Retina (tissue), 1 donor: ENCODE measurements around the gene ZCRB1.

Experiments
- DNase-seq: peaks from one replicate; pipeline ENCODE4 v3.0.0-alpha.2; 2016

ZCRB1 gene

DNA sequence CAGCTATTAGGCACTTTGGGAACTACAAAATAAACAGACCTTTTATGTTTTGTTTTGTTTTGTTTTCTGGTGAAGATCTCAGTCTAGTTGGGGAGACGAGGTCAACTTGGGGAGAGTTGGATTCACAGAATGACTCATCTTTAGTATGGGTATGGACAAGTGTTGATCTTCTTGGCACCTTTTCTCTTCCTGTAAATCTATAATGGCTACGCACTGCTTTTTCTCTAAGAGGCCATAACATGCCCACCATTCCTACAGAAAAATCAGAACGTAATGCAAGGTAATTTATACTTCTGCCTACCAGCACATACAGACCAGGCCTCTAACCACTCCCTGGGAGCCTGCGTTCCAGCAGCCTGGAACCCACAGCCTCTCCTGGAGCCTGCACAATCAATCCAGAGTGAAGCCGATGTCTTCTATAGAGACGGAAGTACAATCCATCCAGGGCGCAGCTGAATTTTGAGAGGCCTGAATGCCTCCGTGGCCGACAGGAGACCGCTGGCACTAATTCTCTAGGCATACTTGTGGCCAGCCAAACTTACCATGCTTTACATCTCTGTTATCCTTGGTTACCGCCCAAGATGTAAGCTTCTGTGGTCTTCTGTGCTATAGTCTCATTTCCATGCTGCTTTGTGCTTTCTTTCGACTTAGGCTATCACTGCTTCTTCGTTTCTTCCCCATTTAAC lies 790 bp upstream of the ZCRB1 start:
- DNase-seq: peak; percentile 45

DNA sequence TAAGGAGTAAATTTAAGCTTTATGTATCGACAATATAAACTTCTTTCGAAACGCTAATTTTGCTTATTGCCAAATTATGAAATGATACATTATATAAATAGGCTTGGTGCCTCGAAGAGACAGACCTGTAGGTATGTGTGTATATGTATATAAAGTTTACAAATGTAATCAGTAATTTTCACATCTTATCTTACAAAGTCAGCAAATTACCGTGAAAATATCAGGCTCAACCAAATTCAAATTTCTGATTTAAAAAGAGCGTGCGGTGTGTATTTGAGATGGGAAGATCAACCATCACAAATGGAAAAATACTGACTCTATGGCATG lies 605 bp downstream of the ZCRB1 start:
- no peak for DNase-seq

DNA sequence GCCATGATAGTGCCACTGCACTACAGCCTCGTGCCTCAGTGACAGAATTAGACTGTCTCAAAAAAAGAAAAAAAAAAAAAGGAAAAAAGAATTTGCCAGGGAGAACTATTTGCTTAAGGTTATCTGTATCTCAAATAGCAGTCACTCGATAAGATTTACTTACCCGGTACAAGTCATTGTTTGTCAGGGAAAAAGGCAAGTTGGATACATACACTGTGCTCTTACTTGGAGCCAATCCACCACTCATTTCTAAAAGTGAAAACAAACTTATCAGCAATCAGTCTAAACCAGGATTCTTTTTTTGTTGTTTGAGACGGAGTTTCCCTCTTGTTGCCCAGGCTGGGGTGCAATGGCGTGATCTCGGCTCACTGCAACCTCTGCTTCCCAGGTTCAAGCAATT lies 2.0 kb downstream of the ZCRB1 start:
- DNase-seq: no peak

DNA sequence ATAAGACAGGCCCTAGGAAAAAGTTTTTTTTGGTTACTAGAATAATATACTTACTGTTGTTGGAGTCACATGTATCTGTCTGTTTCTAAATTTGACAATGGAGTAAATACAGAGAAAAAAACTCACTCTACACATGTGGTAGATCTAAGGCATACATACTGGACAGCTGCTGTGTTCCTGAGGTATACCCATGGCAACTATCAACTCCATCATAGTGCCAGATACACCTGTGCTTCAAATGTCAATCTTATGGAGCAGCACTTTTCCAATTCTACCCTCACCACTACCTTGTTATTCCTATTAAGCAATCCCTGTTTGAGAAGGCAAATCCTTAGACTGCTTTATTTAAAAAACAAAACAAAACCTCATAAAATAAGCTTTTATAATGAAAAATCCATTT lies 3.3 kb downstream of the ZCRB1 start:
- no peak for DNase-seq

DNA sequence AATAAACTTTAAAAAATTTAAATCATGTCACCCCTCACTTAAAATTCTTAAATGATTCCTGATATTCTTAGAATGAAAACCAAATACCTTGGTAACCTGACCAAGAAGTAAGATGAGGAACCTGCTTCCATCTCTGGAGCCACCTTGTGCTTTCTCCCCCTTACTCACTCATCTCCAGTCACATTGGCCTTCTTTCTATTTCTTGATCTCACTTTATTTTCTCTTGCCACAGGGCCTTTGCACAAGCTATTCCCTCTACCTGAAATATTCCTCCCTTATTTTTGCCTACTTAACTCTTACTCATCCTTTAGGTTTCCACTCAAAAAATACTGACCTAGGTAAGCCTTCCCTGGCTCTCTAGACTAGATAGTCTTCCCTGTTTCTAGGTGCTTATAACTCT lies 5.1 kb downstream of the ZCRB1 start:
- no peak for DNase-seq

DNA sequence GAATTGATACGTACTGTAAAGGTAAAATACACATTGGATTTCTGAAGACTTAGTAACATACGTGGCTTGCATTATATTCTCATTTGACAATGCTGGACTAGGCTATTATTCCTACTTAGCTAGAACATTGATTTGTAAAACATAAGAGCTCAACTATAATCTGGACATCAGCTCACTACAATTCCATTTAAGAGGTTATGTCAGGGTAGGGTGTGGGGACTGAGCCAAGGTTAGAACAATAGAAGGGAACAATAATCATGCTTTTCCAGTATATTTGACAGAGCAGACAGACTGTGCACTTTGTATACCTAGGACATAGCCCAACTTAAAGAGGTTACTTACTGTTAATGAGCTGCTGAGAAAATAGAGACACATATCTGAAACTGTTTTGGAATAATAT lies 10.8 kb downstream of the ZCRB1 start:
- DNase-seq: no peak

DNA sequence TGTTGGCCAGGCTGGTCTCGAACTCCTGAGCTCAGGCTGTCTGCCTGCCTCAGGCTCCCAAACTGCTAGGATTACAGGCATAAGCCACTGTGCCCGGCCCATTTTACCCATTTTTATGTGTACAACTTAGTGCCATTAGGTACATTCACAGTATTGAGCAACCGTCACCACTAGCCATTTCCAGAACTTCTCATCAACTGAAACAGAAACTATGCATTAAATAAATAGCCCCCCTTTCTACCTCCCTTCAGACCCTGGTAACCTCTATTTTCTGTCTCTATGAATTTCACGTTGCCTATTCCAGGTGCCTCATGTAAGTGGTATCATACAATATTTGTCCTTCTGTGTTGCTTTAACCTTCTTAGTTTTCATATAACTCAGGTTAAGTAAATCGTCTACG lies 15.9 kb downstream of the ZCRB1 start:
- DNase-seq: no peak

DNA sequence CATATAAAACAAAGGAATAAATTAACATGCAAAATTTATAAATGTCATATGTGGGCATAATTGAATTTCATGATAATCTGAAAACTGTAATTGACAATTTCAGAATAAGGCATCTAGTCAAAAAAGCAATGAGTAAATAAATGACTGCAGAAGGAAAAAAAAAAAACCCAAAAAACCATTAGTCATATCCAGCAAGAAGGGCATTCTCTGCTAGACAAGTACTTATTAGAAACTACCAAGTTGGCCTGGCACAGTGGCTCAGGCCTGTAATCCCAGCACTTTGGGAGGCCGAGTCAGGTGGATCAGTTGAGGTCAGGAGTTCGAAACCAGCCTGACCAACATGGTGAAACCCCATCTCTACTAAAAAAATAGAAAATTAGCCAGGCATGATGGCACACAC lies 17.5 kb downstream of the ZCRB1 start:
- DNase-seq: no peak

DNA sequence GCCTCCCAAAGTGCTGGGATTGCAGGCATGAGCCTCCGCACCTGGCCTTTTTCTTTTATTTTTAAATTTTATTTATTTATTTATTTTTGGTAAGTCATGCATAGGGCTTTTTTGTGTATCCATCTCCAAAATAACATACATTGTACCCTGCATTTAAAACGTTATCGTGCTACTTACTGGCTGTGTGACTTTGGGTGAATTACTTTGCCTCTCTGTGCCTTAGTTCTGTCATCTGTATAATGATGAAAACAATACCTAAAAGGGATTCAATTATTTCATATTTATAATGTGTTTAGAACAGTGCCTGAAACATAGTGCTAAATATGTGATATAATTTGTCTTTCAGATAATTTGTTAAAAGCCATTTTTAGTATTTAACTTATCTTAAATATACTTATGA lies 19.6 kb downstream of the ZCRB1 start:
- DNase-seq: no peak

DNA sequence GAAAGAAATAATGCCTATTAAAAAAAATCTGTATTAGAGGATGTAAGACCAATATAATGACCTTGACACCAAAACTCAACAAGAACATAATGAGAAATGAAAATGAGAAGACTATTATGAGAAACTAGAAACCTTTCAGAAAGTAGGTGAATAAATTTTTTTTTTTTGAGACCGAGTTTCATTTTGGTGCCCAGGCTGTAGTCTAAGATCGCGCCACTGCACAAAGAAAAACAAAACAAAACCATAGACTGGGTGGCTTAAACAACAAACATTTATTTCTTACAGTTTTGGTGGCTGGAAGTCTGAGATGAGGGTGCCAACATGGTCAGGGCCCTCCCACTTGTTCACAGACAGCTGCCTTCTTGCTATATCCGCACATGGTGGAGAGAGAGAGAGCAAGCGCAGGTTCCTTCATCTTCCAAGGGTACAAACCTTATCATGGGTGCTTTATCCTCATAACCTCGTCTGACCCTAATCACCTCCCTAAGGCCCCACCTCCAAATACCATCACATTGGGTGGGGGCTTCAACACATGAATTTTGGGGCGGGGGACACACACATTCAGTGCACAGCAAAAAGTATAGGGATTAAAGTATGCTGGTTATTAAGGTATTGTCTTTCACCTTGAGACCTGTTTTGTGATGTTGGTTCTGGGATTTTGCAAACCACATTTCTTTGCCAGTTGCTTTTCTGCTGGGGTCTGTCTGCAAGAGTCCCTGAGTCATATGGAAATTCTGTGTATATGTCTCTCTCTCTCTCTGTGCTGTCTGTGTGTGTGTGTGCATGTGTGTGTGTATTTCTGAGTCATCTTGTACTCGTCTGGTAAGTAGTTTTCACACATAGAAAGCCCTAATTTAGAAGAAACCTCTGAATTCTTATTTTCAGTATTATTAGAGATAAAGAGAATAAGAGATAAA lies 26.2 kb downstream of the ZCRB1 start:
- DNase-seq: no peak

DNA sequence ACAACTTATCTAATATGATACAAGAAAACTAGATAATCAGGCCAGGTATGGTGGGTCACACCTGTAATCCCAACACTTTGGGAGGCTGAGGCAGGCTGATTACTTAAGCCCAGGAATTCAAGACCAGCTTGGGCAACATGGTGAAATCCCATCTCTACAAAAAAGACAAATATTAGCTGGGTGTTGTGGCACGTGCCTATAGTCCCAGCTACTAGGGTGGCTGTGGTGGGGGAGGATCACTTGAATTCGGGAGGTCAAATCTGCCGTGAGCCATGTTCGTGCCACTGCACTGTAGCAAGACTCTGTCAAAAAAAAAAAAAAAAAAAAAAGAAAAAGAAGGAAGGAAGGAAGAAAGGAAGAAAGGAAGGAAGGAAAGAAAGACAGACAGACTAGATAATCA lies 27.0 kb downstream of the ZCRB1 start:
- DNase-seq: no peak

DNA sequence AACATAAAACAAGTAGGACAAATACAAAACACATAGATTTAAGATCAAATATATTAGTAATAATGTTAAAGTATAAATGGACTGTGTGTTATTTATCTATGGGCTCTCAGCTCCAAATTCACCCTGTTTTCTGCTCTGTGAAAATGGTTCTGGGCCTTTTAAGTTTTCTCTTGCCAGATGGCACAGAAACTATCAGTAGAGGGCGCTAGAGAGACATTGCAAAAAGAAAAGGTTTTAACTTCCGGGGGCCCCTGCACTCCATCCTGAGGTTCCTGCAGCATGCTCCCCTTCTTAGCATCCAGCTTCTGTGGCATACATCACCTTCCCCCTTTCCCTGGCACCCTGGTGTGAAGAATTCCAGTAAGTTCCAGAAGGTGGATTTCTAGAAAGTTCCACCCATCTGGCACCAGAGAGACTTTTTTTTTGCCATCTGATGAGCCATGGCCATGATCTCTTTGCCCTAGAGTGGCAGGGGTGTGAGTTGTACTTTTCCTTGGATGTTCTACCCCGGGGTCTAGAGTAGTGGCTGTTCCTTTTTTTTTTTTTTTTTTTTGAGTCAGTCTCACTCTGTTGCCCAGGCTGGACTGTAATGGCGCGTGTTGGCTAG lies 29.3 kb downstream of the ZCRB1 start:
- no peak for DNase-seq

DNA sequence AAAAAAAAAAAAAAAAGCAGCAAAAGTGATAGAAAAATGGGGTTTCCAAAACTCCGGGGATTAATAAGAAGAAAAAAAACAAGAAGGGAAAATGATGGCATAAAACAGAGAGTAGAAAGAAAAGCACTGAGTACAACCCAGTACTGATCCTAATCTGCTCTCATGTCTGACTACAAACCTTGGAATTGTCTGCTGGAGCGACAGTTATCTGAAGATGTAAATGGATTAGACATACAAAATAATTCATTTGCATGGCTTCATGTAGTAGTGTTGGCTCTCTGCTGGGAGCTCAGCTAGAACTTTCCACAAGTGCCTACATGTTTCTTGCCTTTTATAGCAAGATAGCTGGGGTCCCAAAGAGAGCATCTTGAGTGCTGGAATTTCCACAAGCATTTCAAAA lies 34.2 kb downstream of the ZCRB1 start:
- DNase-seq: no peak

DNA sequence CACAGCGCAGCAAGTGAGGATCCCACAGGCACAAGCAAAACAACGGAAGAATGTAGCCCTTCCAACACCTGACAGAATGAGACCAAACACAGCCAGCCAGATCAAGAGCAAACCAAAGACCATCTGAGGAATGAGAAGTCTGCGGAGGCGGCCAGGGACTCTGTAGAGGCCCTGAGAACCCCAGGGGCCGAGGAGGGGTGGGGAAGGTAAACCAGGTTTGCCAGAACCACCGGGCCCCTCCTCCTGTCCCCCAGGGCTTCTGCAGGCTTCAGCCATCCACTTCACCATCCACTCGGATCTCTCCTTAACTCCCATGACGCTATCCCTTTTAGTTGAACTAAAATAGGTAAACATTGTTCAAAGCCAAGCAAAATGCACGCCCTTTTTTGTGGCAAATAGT lies 37.4 kb downstream of the ZCRB1 start:
- DNase-seq: no peak

DNA sequence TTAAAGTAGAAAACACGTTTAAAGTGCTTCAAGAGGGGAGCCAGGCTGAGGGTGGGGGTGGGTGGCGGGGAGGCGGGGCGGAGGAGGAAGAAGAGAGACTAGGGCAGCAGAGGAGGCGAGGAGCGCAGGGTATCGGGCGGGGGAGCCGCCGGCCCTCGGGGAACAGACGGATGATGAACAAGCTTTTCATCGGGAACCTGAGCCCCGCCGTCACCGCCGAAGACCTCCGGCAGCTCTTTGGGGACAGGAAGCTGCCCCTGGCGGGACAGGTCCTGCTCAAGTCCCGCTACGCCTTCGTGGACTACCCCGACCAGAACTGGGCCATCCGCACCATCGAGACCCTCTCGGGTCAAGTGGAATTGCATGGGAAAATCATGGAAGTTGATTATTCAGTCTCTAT lies 39.2 kb downstream of the ZCRB1 start:
- DNase-seq: no peak

DNA sequence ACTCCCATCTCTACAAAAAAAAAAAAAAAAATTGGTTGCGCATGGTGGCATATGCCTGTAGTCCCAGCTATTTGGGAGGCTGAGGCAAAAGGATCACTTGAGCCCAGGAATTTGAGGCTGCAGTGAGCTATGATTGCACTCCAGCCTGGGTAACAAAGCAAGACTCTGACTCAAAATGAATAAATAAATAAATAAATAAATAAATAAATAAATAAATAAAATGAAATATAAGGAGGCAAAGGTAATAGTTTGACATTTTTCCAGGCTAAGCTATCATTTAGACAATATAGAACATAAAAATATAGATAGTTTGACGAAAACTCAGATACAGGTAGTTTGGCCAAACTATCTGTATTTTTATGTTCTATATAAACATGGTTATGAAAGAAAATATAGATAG lies 40.5 kb downstream of the ZCRB1 start:
- DNase-seq: no peak

DNA sequence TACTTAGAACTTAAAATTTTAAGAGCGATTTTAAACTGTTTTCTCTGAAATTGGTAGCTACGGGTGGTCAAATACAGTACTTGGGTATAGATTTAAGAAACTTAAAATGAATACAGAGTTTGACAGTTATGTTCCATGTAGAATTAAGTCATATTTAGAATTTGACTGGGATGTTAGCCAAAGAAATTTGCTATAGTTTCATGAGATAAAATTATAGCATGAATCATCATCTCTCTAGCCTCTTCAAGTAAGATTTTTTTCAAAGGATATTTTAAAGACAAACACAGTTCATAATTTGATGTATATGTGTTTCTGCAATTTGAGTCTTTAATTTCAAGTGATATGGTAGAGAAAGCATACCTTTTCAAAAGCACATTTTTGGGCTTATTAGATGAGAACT lies 41.0 kb downstream of the ZCRB1 start:
- no peak for DNase-seq

DNA sequence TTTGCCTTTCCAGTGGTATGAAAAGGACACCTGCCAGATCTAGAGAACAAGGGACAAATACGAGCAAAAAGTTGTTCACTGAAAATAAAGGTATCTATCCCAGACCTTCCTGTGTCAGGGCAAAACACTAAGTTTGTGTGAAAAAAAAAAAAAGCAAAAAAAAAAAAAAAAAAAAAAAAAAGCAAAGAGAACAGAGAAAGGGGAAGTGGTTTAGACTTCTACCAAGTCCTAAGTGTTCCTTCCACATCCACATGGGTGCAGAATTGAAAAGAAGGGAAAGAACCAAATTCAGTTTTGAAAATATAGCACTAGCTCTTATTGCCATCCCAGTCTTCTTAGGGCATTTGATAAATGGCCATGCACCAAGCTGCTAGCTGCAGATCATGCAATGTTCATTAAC lies 41.7 kb downstream of the ZCRB1 start:
- DNase-seq: no peak

DNA sequence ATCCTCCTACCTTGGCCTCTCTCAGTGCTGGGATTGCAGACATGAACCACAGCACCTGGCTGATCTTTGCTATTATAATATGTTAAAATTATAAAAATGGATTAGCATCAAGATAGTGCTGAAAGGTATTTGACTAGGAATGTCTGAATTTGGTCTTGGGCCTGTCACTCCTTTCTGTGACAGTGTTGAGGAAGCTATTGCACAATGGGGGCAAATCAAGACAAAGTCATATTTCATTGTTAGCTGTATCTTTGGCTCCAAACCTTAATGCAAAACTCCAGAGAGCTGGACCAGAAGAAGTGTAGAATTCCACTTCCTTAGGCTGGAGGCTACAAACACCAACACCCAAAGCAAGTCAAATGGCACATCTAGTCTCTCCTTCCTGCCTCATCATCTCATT lies 42.2 kb downstream of the ZCRB1 start:
- DNase-seq: no peak

DNA sequence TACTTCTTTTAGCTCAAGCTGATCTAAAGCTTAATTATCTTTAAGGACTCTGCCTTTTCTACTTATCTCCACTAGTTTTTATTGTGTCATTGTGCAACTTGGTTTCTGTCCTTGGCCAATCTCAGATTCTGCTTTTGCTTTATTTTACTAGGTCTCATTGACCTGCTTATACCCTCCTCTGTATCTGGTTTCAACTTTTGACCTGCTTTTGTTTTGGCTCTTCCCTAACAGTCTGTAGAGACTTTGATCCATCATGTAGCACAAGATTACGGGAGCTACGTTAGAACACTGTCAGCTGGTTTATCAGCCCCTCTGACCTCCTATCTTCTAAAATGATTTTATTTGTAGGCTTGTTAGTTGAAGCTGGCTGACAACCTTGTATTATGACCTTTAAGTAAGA lies 43.6 kb downstream of the ZCRB1 start:
- no peak for DNase-seq

DNA sequence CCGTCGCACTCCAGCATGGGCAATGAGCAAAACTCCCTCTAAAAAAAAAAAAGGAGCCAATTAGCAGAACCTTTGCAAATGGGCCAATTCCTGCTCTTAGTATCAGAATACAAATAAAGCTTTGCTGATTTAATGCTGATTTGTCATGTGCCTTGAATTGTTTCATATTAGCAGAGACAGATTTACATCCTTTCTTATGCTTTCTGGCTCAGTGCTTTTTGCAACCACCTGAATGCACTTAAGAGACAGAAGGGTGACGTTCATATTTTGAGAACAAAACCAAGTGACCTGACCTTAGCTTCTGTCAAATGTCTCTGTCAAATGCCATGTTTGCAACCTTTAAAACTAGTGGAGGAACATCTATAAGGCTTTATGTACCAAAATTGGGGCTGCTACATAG lies 44.0 kb downstream of the ZCRB1 start:
- DNase-seq: no peak

DNA sequence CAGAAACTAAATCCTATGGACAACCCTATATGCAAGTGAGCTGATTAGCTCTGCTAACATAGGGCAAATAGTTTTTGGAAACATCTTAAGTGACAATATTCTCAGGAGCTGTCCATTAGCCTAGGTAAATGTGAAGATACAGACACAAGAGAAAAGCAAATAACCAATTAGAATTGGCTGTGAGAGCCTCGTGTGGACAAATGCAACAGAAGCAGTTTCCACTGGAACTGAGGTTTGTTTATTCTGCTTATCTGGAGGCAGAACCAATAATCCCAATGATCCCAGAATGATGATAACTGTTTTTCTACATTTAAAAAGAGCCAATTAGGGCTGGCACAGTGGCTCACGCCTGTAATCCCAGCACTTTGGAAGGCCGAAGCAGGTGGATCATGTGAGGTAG lies 44.6 kb downstream of the ZCRB1 start:
- DNase-seq: no peak

DNA sequence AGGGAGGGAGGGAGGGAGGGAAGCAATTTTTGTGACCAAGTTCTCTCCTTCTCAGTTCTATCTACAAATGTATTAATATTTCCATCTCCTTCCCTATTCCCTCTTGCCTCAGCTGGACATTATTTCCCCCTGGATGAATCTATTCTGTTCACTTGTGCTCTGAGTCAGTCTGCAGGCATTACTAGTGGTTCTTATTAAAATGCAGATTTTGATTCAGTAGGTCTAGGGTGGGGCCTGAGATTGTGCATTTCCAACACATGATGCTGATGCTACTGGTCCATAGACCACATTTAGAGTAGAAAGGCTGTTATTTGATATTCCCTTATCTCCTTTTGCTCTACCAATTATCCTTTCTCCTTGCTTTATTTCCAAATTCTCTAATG lies 47.8 kb downstream of the ZCRB1 start:
- no peak for DNase-seq

DNA sequence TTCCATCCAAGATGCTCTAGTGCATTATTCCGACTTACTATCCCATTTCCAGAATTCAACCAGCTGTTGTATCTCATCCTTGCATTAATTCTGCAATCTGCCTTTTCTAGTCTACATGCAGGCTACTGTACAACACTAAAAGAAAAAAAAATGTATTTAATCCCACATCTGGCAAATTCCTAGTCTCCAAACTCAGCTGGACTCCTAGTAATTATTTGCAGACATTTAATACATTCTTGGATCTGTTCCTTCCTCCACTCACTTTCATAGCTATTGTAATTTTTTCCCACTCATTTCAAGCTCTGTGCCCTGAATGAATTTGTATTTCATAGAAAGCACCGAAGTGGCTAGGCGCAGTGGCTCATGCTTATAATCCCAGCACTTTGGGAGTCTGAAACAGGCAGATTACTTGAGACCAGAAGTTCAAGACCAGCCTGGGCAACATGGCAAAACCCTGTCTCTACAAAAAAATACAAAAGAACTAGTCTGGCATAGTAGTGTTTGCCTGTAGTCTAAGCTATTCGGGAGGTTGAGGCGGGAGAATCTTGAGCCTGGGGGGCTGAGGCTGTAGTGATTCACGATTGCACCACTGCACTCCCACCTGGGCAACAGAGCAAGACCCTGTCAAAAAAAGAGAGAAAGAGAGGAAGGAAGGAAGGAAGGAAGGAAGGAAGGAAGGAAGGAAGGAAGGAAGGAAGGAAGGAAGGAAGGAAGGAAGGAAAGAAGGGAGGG lies 48.3 kb downstream of the ZCRB1 start:
- DNase-seq: no peak
